Anterior cingulate cortex (tissue), 58 donors: ENCODE data around the gene KDM5B.
"Not testable (repeated sequence)": the region's sequence is repeated elsewhere in the genome, so short reads cannot be mapped to it uniquely, and the experiment has no call there.

Experiments
- DNase-seq, 58 donors: peaks; one replicate each; lab custom pipeline; 2025; lab: John Stamatoyannopoulos, UW

The KDM5B gene

GRCh38 chr1:202807926-202808757 is at the start of gene KDM5B:
KDM5B (minus strand) TSS chr1:202808421; CDS start chr1:202808305, 116 bp downstream.
- peak in 55 of 58 donors; percentile 14 to 77 (median 57) for DNase-seq

- DNase-seq: no peak
Measured at GRCh38 chr1:202857136-202857610, 49.0 kb upstream of the KDM5B start.

DNA sequence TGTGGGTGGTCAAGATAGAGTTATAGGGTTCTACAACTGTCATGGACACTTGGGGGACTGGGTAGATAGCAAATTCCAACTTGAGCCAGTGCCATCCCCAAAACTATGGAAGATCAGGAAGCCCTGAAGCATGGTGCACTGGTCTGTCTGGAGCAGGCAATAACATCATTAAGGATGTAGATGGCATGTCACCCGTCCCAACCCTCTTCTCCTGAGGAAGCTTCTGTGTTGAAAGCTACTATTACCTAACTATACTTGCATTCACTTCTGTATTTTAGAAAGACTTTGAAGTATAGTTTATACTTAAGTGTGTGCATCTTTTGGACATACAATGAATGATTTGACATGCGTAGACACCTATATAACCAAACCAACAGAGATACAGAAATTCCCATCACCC is 47.8 kb upstream of the KDM5B start:
- DNase-seq: no peak

DNA sequence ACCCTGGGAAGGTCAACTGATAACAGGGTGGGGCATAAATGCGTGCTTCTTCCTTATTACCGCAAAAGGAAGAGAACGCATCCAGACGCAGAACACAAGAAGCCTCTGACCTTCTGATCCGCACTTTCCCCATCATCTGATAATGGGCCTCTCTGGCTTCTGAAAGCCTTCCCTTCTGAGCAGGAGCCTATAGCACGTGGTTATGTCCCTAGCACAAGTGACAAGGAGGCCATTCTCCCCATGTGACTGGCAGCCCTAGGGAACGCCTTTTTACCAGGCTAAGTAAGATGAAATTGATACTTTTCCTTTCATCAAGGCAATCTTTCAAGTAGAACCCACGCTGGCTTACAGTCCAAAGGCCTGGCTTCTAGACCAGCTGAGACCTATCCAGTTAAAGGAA is 46.6 kb upstream of the KDM5B start:
- DNase-seq: no peak

GRCh38 chr1:202852163-202852904 is 44.1 kb upstream of the KDM5B start:
- peak in 1 of 58 donors; percentile 5 for DNase-seq

- peak in 7 of 58 donors; percentile 8 to 50 (median 21) for DNase-seq
Measured at GRCh38 chr1:202850593-202851362, 42.6 kb upstream of the KDM5B start.

- peak in 15 of 58 donors; percentile 6 to 64 (median 35) for DNase-seq
Measured at GRCh38 chr1:202848191-202848542, 39.9 kb upstream of the KDM5B start.

DNA sequence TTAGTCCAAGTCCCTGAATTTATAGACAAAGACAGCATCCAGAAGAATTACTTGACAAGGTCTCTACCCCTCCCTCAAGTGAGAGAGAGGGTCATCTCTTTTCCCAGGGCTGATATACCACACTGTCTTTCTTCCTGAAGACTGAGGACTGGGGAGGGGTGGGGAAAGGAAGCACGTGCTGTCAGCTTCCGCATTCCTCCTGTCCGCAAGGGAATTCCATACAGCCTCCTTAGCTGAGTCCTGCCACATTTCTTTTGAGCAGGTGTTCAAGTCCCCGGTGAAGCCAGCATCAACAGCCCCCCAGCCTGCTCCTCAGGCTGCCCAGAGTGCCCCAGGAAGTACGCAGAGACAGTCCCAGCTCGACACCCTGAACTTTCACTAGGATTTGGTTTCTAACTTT is 36.7 kb upstream of the KDM5B start:
- no peak for DNase-seq

DNA sequence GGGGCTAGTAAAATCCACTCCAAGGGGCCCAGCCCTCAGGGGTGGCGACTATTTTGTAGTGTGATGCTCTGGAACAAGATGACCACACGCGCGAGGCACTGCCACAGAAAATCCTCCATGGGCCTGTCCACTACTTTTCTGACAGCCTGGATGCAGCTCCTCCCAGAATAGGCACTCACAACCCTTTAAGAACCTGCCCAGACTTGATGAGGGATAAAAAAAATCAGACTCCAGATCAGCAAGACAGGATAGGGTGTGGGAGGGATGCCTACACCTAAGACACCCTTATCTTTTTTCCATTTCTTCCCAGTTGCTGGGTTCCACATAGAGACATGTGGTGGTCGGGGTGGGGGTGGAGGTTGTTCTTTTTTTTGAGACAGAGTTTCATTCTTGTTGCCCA is 36.0 kb upstream of the KDM5B start:
- no peak for DNase-seq

DNA sequence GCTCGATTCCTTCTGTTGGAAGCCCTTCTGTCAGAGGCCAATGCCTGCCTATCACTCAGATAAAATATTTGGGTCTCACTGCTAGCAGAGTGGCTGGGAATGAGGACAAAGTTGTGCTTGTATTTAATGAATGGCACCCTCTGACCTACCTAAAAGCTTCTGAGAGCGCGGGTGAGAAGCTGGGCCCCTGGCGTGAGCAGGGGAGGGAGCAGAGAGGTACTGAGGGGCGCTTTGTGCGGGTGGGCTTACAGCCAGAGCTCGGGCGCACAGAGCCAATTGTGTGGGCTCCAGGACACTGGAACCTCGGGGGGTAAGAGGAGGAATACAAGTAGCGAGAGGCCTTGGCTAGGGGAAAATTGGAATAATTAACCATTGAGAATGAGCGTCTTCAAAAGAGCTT is 34.9 kb upstream of the KDM5B start:
- DNase-seq: peak in 33 of 58 donors; percentile 3 to 84 (median 35)

DNA sequence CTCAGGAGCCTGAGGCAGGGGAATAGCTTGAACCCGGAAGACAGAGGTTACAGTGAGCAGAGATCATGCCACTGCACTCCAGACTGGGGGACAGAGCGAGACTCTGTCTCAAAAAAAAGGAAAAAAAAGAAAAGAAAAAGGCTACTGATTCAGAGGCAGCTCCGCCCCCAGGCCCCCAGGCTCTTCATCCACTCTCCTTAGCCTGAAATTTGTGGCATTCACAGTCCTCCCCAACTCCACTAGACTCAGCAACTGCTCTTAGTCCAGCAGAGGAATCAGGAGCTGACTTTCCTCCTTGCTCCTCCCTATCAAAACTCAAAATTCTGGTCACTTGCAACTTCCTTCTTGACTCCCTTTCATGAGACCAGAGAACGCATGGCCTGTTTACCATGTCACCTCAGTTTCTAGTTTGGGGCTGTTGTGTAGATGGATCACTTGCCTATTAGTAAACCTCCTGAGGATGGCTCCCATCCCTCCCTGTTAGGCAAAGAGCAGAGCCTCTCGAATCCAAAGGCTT is 29.6 kb upstream of the KDM5B start:
- no peak for DNase-seq

GRCh38 chr1:202836623-202837403 is 28.6 kb upstream of the KDM5B start:
- no peak for DNase-seq

DNA sequence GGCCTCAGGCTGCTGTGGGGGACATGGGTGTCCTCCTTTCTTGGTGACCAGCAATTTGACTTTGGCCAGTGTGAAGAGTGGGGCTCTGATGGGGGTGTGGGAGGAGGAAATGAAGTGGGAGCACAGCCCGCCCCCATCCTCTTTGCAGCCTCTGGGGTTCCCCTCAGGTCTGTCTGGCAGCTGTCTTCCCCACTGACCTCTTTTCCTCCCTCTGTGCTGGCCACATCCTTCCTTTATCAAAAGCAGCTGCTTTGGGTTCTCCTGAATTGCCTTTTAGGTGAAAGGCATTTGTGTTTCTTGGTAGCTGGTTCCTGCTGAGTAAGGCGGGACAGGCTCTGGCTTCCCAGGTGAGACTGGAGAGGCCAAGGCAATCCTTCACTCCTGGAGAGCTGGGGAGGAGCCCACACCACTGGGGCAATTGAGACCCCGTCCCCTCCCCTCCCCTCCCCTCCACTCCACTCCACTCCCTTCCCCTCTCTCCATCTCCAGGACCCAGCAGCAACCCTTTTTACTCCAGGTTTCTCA is 27.4 kb upstream of the KDM5B start:
- DNase-seq: no peak

- peak in 7 of 58 donors; percentile 1 to 67 (median 21) for DNase-seq
Measured at GRCh38 chr1:202834771-202835547, 26.7 kb upstream of the KDM5B start.

- no peak for DNase-seq
Measured at GRCh38 chr1:202831906-202832305, 23.7 kb upstream of the KDM5B start.

GRCh38 chr1:202829223-202829622 is 21.0 kb upstream of the KDM5B start:
- DNase-seq: not testable (repeated sequence)

DNA sequence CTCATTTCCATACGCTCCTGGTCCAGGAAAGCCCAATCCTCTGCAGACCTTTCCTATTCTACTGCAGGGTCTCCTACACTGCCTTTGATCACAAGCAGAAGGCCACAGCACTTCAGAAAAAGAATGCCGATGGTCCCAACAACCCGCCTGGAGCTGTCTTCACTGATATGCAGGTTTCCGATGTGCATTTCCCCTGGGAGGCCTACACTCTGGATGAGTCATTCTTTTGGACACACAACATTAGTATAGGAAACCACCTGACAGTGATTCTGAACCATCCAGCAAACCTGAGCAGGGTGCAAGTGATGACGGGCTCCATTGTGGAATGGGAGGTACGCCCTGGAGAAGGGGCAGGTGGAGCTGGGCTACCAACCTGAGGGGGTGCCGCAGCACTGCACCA is 17.5 kb upstream of the KDM5B start:
- no peak for DNase-seq

DNA sequence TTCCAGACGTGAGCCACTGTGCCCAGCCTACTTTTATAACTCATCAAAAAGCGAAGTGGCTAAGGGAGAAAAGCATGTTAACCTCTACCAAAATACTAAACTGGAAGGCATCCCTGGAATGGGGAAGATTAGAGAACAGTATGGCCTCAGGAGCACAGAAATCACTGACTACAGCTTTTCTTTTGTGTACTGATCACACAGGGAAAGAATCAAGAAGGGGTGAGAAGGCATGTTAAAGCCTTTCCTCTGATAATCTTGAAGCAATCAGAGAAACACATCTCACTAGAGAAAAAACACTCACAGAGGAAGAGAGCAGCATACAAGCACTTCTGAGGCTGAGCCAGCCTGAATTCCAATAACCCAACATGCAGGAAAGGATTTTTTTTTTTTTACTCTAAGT is 13.2 kb upstream of the KDM5B start:
- no peak for DNase-seq

DNA sequence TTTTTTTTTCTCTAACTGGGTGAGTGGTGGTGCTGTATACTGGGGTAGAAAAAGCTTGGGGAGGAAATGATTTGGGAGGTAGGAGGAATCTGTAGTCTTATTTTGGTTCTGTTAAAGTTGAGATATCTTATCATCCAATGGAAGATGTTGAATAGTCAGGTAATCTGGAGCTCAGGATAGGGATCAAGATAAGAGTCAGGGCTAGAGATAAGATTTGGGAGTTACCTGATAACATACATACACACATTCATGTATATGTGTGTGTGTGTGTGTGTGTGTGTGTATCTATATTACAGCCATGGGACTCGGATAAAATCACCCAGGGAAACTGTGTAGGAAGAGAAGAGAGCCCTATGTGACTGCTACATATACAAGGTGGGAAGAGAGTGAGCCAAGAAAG is 10.6 kb upstream of the KDM5B start:
- no peak for DNase-seq
